ENCODE results near the gene ACVR1B.

ACVR1B gene

GRCh38 chr12:51911788-51912711 lies 39.4 kb upstream of the ACVR1B start:
- Histone ChIP-seq H3K27me3 (ENCODE audit: insufficient read depth, low read length) (peaks cover 14% of the 10 kb centered on the region), H3K36me3 (ENCODE audit: insufficient read depth, low read length) (no peaks in the 10 kb centered on the region), H2AFZ (ENCODE audit: low read depth, low read length) (no peak overlapping the region), H3K9me3 (ENCODE audit: low read length) (no peaks in the 10 kb centered on the region), H3K4me3 (ENCODE audit: low read length) (no peak overlapping the region), H3K4me1 (ENCODE audit: insufficient read depth, low read length) (peaks cover 7% of the 10 kb centered on the region)

DNA sequence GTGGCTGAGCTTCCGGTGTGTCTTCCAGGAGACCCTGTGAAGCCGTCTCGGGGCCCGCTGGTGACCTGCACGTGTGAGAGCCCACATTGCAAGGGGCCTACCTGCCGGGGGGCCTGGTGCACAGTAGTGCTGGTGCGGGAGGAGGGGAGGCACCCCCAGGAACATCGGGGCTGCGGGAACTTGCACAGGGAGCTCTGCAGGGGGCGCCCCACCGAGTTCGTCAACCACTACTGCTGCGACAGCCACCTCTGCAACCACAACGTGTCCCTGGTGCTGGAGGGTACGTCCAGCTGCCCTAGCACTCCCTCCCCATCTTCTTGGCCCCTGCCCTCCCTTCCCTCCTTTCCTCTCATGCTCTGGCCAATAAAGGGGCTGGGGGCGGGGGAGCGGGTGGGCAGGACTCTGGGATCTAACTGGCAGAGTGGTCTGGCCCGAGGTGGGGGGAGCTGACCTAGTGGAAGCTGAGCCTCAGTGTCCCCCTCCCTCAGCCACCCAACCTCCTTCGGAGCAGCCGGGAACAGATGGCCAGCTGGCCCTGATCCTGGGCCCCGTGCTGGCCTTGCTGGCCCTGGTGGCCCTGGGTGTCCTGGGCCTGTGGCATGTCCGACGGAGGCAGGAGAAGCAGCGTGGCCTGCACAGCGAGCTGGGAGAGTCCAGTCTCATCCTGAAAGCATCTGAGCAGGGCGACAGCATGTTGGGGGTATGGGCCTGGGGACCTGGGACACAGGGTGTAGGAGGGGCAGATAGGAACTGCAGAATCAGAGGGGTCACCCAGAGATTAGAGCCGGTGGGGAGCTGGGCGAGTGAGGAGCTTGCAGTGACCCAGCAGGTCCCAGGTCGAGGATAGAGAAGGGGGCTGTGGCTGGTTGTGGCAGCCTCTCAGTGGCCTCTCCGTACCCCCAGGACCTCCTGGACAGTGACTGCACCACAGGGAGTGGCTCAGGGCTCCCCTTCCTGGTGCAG lies 38.1 kb upstream of the ACVR1B start:
- H3K9me3 ChIP-seq (ENCODE audit: low read length): no peaks in the 10 kb centered on the region
- H3K27me3 ChIP-seq (ENCODE audit: insufficient read depth, low read length): peaks cover 17% of the 10 kb centered on the region
- H3K4me3 ChIP-seq (ENCODE audit: low read length): no peak overlapping the region
- no peaks in the 10 kb centered on the region for H3K36me3 ChIP-seq (ENCODE audit: insufficient read depth, low read length)
- H2AFZ ChIP-seq (ENCODE audit: low read depth, low read length): no peak overlapping the region
- H3K4me1 ChIP-seq (ENCODE audit: insufficient read depth, low read length): peaks cover 7% of the 10 kb centered on the region

DNA sequence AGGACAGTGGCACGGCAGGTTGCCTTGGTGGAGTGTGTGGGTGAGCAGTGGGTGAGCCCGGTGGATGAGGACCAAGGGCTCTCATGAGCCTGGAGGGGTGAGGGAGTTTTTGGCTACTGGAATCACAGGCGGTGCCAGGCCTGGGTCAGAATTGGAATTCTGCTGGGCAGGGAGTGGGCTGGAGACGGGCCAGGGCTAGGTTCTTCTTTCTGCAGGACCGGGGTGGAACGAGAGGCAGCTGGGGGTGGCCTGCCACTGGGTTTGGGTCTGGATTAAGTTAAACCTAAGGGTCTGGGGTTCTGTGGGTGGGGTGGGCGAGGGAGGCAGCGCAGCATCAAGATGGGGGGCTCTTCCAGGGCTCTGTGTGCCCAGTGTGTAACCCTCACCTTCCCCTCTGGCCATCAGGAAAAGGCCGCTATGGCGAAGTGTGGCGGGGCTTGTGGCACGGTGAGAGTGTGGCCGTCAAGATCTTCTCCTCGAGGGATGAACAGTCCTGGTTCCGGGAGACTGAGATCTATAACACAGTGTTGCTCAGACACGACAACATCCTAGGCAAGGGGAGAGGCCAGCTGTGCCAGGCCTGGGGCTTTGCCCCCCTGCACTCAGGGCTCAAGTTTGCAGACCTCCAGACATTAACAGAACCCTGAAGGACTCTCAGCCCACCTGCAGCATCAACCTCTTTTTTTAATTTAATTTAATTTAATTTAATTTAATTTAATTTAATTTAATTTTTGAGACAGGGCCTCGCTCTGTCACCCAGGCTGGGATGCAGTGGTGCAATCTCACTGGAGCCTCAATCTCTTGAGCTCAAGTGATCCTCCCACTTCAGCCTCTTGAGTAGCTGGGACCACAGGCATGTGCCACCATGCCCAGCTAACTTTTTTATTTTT lies 37.2 kb upstream of the ACVR1B start:
- peaks cover 7% of the 10 kb centered on the region for H3K4me1 ChIP-seq (ENCODE audit: insufficient read depth, low read length)

GRCh38 chr12:51915003-51915625 lies 36.4 kb upstream of the ACVR1B start:
- Histone ChIP-seq H3K4me1 (ENCODE audit: insufficient read depth, low read length) (peaks cover 4% of the 10 kb centered on the region), H3K27me3 (ENCODE audit: insufficient read depth, low read length) (peaks cover 17% of the 10 kb centered on the region)

More for the DNA sequence above, 37.2 kb upstream of the ACVR1B start:
- Histone ChIP-seq H3K27me3 (ENCODE audit: insufficient read depth, low read length) (peaks cover 17% of the 10 kb centered on the region), H3K4me3 (ENCODE audit: low read length) (no peak overlapping the region), H3K36me3 (ENCODE audit: insufficient read depth, low read length) (no peaks in the 10 kb centered on the region), H3K9me3 (ENCODE audit: low read length) (no peaks in the 10 kb centered on the region), H2AFZ (ENCODE audit: low read depth, low read length) (no peak overlapping the region)

DNA sequence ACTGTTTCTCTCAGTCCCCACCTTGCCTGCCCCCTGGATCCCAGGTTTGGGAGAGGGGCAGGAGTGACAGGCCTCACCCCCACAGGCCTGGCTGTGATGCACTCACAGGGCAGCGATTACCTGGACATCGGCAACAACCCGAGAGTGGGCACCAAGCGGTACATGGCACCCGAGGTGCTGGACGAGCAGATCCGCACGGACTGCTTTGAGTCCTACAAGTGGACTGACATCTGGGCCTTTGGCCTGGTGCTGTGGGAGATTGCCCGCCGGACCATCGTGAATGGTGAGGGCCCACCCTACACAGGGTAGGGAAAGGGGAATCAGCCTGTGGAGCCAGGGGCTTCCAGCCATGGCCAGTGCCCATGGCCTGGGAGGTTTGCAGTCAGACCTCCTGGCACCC lies 35.5 kb upstream of the ACVR1B start:
- H3K9me3 ChIP-seq (ENCODE audit: low read length): no peaks in the 10 kb centered on the region

More at GRCh38 chr12:51915003-51915625, 36.4 kb upstream of the ACVR1B start:
- no peaks in the 10 kb centered on the region for H3K9me3 ChIP-seq (ENCODE audit: low read length)
- H3K4me3 ChIP-seq (ENCODE audit: low read length): no peak overlapping the region
- H2AFZ ChIP-seq (ENCODE audit: low read depth, low read length): no peak overlapping the region
- H3K36me3 ChIP-seq (ENCODE audit: insufficient read depth, low read length): no peaks in the 10 kb centered on the region

DNA sequence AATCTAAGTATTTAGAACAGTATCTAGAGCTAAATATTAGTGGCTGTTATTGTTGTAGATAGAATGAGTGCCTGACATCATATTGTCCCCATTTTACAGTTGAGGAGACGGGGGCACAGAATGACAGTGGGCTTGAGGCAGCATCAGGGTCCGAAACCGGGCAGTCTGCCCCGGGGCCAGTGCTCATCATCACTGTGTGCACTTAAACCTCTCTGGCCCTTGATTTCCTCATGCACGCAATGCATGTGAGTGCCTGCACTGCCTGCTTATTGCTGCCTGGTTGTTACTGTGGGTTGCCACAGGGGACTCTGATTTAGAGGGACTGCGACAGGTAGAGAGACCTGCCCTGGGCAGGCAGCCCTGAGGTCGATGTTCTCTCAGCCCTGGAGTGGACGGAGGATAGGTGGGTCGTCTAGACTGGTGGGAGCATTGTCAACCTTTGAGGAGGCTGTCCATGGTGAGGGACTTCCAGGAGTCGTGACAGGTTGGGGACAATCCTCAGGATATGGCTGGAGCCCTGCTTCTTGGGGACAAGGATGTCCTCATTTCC lies 34.4 kb upstream of the ACVR1B start:
- H3K27me3 ChIP-seq (ENCODE audit: insufficient read depth, low read length): peaks cover 7% of the 10 kb centered on the region
- H3K36me3 ChIP-seq (ENCODE audit: insufficient read depth, low read length): no peaks in the 10 kb centered on the region
- no peak overlapping the region for H2AFZ ChIP-seq (ENCODE audit: low read depth, low read length)
- no peak overlapping the region for H3K4me3 ChIP-seq (ENCODE audit: low read length)
- no peaks in the 10 kb centered on the region for H3K4me1 ChIP-seq (ENCODE audit: insufficient read depth, low read length)
- no peaks in the 10 kb centered on the region for H3K9me3 ChIP-seq (ENCODE audit: low read length)

More for the DNA sequence above, 35.5 kb upstream of the ACVR1B start:
- H3K27me3 ChIP-seq (ENCODE audit: insufficient read depth, low read length): peaks cover 11% of the 10 kb centered on the region
- no peak overlapping the region for H2AFZ ChIP-seq (ENCODE audit: low read depth, low read length)
- no peaks in the 10 kb centered on the region for H3K4me1 ChIP-seq (ENCODE audit: insufficient read depth, low read length)
- no peaks in the 10 kb centered on the region for H3K36me3 ChIP-seq (ENCODE audit: insufficient read depth, low read length)
- no peak overlapping the region for H3K4me3 ChIP-seq (ENCODE audit: low read length)

DNA sequence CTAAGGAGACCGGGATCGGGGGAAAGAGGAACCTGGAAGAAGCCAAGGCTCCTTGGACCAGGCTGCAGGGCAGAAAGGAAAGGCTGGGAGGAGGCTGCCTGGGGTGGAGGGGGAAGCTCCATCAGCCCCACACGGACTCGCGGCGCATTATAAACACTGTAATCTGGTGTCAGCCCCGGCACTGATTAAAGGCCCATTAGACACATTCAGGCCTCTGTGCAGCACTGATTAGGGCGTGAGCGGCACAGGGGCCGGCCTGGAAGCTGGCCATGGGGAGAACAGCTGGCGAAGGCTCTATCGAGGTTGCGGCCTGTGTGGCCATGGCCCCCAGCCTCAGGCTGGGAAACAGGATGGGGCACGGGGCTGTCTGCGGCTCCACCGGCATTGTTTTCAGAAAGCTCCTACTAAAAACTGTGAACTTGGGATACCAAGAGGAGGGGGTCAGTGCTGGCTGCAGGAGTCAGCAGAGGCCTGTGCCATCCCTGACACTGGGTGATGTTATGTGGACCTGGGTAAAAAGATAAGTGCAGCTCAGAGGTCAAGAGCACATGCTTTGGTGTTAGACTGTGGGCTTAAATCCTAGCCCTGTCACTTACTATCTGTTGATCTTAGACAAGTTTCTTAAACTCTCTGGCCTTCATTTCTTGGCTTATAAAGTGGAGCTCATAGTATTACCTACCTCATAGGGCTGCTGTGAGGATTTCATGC lies 33.6 kb upstream of the ACVR1B start:
- no peaks in the 10 kb centered on the region for H3K4me1 ChIP-seq (ENCODE audit: insufficient read depth, low read length)
- H3K9me3 ChIP-seq (ENCODE audit: low read length): no peaks in the 10 kb centered on the region
- H3K4me3 ChIP-seq (ENCODE audit: low read length): no peak overlapping the region
- H3K27me3 ChIP-seq (ENCODE audit: insufficient read depth, low read length): peaks cover 7% of the 10 kb centered on the region
- no peak overlapping the region for H2AFZ ChIP-seq (ENCODE audit: low read depth, low read length)
- H3K36me3 ChIP-seq (ENCODE audit: insufficient read depth, low read length): no peaks in the 10 kb centered on the region

GRCh38 chr12:51920046-51920445 lies 31.5 kb upstream of the ACVR1B start:
- Histone ChIP-seq H2AFZ (ENCODE audit: low read depth, low read length) (no peak overlapping the region), H3K4me1 (ENCODE audit: insufficient read depth, low read length) (no peaks in the 10 kb centered on the region), H3K4me3 (ENCODE audit: low read length) (no peak overlapping the region), H3K27me3 (ENCODE audit: insufficient read depth, low read length) (peaks cover 27% of the 10 kb centered on the region), H3K36me3 (ENCODE audit: insufficient read depth, low read length) (no peaks in the 10 kb centered on the region), H3K9me3 (ENCODE audit: low read length) (peaks cover 2% of the 10 kb centered on the region)

DNA sequence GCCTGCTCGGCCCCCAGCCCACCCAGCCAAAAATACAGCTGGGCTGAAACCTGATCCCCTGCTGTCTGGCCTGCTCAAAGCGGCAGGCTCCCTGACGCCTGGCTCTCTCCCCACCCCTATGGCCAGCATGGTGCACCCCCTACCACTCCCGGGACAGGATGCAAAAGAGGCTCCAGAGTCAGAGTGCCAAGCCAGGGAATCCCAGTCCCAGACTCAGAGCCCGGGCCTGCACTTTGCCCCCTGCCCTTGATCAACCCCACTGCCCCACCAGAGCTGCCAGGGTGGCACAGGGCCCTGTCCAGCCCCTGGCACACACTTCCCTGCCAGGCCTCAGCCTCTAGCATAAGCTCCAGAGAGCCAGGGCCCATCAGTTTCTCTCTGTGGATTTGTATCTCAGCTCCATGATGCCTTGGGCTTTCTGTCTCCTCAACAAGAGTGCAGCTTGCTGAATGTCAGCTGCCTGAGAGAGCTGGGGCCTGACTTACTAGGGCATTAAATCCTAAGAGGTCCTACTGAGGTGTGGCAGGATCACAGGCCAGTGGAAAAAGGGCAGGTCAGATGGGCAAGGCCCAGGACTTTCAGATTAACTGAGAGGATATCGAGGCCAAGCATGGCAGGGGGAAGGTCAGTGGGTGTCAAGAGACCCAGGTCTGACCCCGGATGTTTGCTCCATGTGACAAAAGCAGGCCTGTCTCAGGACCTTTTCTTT lies 30.3 kb upstream of the ACVR1B start:
- Histone ChIP-seq H3K4me1 (ENCODE audit: insufficient read depth, low read length) (no peaks in the 10 kb centered on the region), H3K9me3 (ENCODE audit: low read length) (peaks cover 2% of the 10 kb centered on the region), H2AFZ (ENCODE audit: low read depth, low read length) (no peak overlapping the region), H3K36me3 (ENCODE audit: insufficient read depth, low read length) (no peaks in the 10 kb centered on the region), H3K4me3 (ENCODE audit: low read length) (no peak overlapping the region), H3K27me3 (ENCODE audit: insufficient read depth, low read length) (peaks cover 31% of the 10 kb centered on the region)

DNA sequence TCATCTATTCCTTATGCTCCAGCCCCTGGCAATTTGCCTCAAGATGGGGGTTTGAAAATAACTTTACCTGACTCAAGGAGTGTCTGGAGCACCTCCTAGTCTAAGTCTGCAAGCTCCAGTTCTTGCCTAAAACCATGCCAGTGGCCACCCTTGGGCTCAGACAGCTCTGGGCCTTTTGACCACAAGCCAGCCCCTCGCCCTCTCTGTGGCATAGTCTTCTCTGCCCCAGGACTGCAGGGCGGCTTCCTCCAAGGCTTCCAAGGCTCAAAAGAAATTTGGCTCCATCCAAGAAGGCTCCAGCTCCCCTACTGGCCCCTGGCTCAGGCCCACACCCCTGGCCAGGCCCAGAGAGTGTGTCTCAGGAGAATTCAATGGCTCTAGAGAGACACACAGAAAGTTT lies 29.4 kb upstream of the ACVR1B start:
- Histone ChIP-seq H2AFZ (ENCODE audit: low read depth, low read length) (no peak overlapping the region), H3K36me3 (ENCODE audit: insufficient read depth, low read length) (no peaks in the 10 kb centered on the region), H3K4me1 (ENCODE audit: insufficient read depth, low read length) (no peaks in the 10 kb centered on the region), H3K27me3 (ENCODE audit: insufficient read depth, low read length) (peaks cover 31% of the 10 kb centered on the region), H3K9me3 (ENCODE audit: low read length) (peaks cover 2% of the 10 kb centered on the region), H3K4me3 (ENCODE audit: low read length) (no peak overlapping the region)

Data from neuron (in vitro differentiated cells).